ENCODE results near the gene DGKG. TPM values are rescaled to one million over a fixed set of nuclear protein-coding genes. Genes with fewer than 3 reads are reported as not detected.

The DGKG gene
- total RNA-seq, 5 donors from 2014 or later (not counting 1 experiment from before 2014, with no cell fraction given): 0.03 to 0.10 TPM; not detected in 3

GRCh38 chr3:186193534-186194450 is 168.2 kb downstream of the DGKG start:
- Histone ChIP-seq H3K9me3 (no peaks in the 10 kb centered on the region), H3K4me3 (ENCODE audit: control insufficient read depth in 1 of 2, extremely low read depth in 1 of 2, low read length in 1 of 2) (peak overlapping the region in 1 of 2 donors; percentile 76), H3K36me3 (ENCODE audit: control insufficient read depth in 2 of 2, extremely low read depth in 1 of 2, insufficient read depth in 1 of 2, low read length in 1 of 2) (no peaks in the 10 kb centered on the region), H3K27ac (ENCODE audit: low read length) (no peak overlapping the region), H3K4me1 (ENCODE audit: control insufficient read depth in 1 of 2, extremely low read depth in 1 of 2, insufficient read depth in 2 of 2, low read length in 2 of 2) (peaks cover 0 to 10% of the 10 kb centered on the region in 2 experiments), H3K27me3 (replicated peaks in 1 of 2; ENCODE audit: control insufficient read depth in 2 of 2, extremely low read depth in 1 of 2, insufficient read depth in 2 of 2, low read length in 1 of 2) (peaks cover 3 to 36% of the 10 kb centered on the region in 2 experiments)
- Mint-ChIP-seq H3K36me3 (no peaks in the 10 kb centered on the region), H3K4me1 (peaks cover 0 to 7% (median 3%) of the 10 kb centered on the region in 3 donors), H3K9me3 (no peaks in the 10 kb centered on the region), H3K4me3 (peak overlapping the region in 1 of 3 donors; percentile 53), H3K27ac (no peak overlapping the region), H3K27me3 (peaks cover 33 to 35% of the 10 kb centered on the region in 2 donors)
- ChIA-PET POLR2A (no interaction called here), CTCF (no interaction called here)
- WGBS (ENCODE audit: insufficient coverage): 14% methylated on average over 70 of the region's 75 CpGs
- no peak for ATAC-seq (replicated peaks in 1 of 4)
- DNase-seq: no peak

DNA sequence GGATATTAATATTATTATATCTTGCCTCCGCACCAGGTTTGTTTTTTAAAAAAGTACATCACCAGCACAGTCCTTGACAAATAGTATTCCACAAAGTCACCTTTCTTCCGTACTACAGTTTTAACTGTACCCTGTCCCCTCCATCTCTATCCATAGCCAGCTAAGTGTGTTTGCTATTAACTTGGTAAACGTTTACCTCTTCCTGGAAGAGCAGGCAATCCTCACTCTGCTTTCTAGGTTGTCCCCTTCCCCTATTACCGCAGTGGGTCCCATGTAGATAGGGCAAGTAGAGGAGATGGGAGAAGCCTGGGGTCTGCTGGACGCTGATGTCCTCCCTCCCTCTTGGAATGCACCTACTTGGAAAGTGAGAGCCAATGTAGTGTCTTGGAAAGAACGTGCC is 169.2 kb downstream of the DGKG start:
- Mint-ChIP-seq H3K4me1 (peaks cover 0 to 7% (median 3%) of the 10 kb centered on the region in 3 donors), H3K9me3 (no peaks in the 10 kb centered on the region), H3K27me3 (peaks cover 33 to 35% of the 10 kb centered on the region in 2 donors), H3K27ac (no peak overlapping the region), H3K4me3 (no peak overlapping the region), H3K36me3 (no peaks in the 10 kb centered on the region)
- no peak overlapping the region for H3K27ac ChIP-seq (ENCODE audit: low read length)
- H3K4me1 ChIP-seq (ENCODE audit: control insufficient read depth in 1 of 2, extremely low read depth in 1 of 2, insufficient read depth in 2 of 2, low read length in 2 of 2): peaks cover 0 to 10% of the 10 kb centered on the region in 2 experiments
- DNase-seq: no peak
- ChIA-PET POLR2A (no interaction called here), CTCF (no interaction called here)
- no peaks in the 10 kb centered on the region for H3K36me3 ChIP-seq (ENCODE audit: control insufficient read depth in 2 of 2, extremely low read depth in 1 of 2, insufficient read depth in 1 of 2, low read length in 1 of 2)
- WGBS (ENCODE audit: insufficient coverage): 100% methylated on average over 1 of the region's 6 CpGs
- peaks cover 3 to 34% of the 10 kb centered on the region in 2 experiments for H3K27me3 ChIP-seq (replicated peaks in 1 of 2; ENCODE audit: control insufficient read depth in 2 of 2, extremely low read depth in 1 of 2, insufficient read depth in 2 of 2, low read length in 1 of 2)
- H3K9me3 ChIP-seq: no peaks in the 10 kb centered on the region
- no peak for ATAC-seq (replicated peaks in 1 of 4)
- H3K4me3 ChIP-seq (ENCODE audit: control insufficient read depth in 1 of 2, extremely low read depth in 1 of 2, low read length in 1 of 2): no peak overlapping the region

DNA sequence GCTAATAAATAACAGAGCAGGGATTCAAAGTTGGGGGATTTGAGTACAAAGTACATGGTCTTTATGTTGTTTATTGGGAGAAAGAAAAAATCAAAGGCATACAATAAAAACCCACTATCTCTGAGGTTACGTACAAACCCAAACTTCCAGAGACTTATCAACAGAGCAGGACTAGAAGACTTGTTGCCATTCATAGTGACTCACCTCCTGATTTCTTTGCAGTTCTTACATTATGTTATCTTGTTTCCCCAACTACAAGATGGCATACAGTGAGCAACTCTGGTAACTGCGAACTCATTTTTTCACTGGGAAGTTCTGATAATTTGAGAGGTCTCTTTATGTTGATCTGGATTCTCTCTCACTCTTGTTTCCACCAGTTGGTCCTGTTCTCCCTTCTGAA is 172.5 kb downstream of the DGKG start:
- POLR2A ChIA-PET: no interaction called here
- no peak for DNase-seq
- Mint-ChIP-seq H3K9me3 (no peaks in the 10 kb centered on the region), H3K27ac (no peak overlapping the region), H3K4me3 (no peak overlapping the region), H3K36me3 (no peaks in the 10 kb centered on the region), H3K4me1 (peaks cover 14 to 20% (median 16%) of the 10 kb centered on the region in 3 donors), H3K27me3 (peaks cover 27 to 32% of the 10 kb centered on the region in 2 donors)
- no peak for ATAC-seq (replicated peaks in 1 of 4)
- no peak overlapping the region for H3K27ac ChIP-seq (ENCODE audit: low read length)
- H3K4me1 ChIP-seq (ENCODE audit: control insufficient read depth in 1 of 2, extremely low read depth in 1 of 2, insufficient read depth in 2 of 2, low read length in 2 of 2): peaks cover 11 to 26% of the 10 kb centered on the region in 2 experiments
- H3K36me3 ChIP-seq (ENCODE audit: control insufficient read depth in 2 of 2, extremely low read depth in 1 of 2, insufficient read depth in 1 of 2, low read length in 1 of 2): no peaks in the 10 kb centered on the region
- peaks cover 3 to 19% of the 10 kb centered on the region in 2 experiments for H3K27me3 ChIP-seq (replicated peaks in 1 of 2; ENCODE audit: control insufficient read depth in 2 of 2, extremely low read depth in 1 of 2, insufficient read depth in 2 of 2, low read length in 1 of 2)
- WGBS (ENCODE audit: insufficient coverage): no CpG with 5 or more reads among the region's 2 CpGs
- H3K4me3 ChIP-seq (ENCODE audit: control insufficient read depth in 1 of 2, extremely low read depth in 1 of 2, low read length in 1 of 2): no peak overlapping the region
- CTCF ChIA-PET: no interaction called here
- no peaks in the 10 kb centered on the region for H3K9me3 ChIP-seq

GRCh38 chr3:186187401-186188275 is 174.4 kb downstream of the DGKG start:
- peaks cover 14 to 20% of the 10 kb centered on the region in 2 experiments for H3K4me1 ChIP-seq (ENCODE audit: control insufficient read depth in 1 of 2, extremely low read depth in 1 of 2, insufficient read depth in 2 of 2, low read length in 2 of 2)
- H3K4me3 ChIP-seq (ENCODE audit: control insufficient read depth in 1 of 2, extremely low read depth in 1 of 2, low read length in 1 of 2): no peak overlapping the region
- 87% methylated on average over 10 of the region's 11 CpGs for WGBS (ENCODE audit: insufficient coverage)
- Mint-ChIP-seq H3K36me3 (no peaks in the 10 kb centered on the region), H3K4me3 (no peak overlapping the region), H3K27me3 (peaks cover 17 to 19% of the 10 kb centered on the region in 2 donors), H3K9me3 (no peaks in the 10 kb centered on the region), H3K4me1 (peaks cover 14 to 16% (median 15%) of the 10 kb centered on the region in 3 donors), H3K27ac (no peak overlapping the region)
- no peak overlapping the region for H3K27ac ChIP-seq (ENCODE audit: low read length)
- no peak for DNase-seq
- no peak for ATAC-seq (replicated peaks in 1 of 4)
- H3K9me3 ChIP-seq: no peaks in the 10 kb centered on the region
- ChIA-PET POLR2A (no interaction called here), CTCF (no interaction called here)
- H3K36me3 ChIP-seq (ENCODE audit: control insufficient read depth in 2 of 2, extremely low read depth in 1 of 2, insufficient read depth in 1 of 2, low read length in 1 of 2): no peaks in the 10 kb centered on the region
- peaks cover 0 to 2% of the 10 kb centered on the region in 2 experiments for H3K27me3 ChIP-seq (replicated peaks in 1 of 2; ENCODE audit: control insufficient read depth in 2 of 2, extremely low read depth in 1 of 2, insufficient read depth in 2 of 2, low read length in 1 of 2)

GRCh38 chr3:186185194-186185787 is 176.7 kb downstream of the DGKG start:
- H3K9me3 Mint-ChIP-seq: no peaks in the 10 kb centered on the region
- CTCF ChIA-PET: interaction anchor here in 1 of 2 donors (1.1 kb wide), 1 partner anchor 432 kb away, joined by 3 read pairs; no protein-coding TSS in a partner anchor
- H3K4me3 Mint-ChIP-seq: peak overlapping the region in 2 of 3 donors; percentile 9 to 30
- no CpG with 5 or more reads among the region's 2 CpGs for WGBS (ENCODE audit: insufficient coverage)
- no peaks in the 10 kb centered on the region for H3K9me3 ChIP-seq
- H3K27me3 Mint-ChIP-seq: no peaks in the 10 kb centered on the region
- peaks cover 14 to 16% (median 15%) of the 10 kb centered on the region in 3 donors for H3K4me1 Mint-ChIP-seq
- no peaks in the 10 kb centered on the region for H3K36me3 ChIP-seq (ENCODE audit: control insufficient read depth in 2 of 2, extremely low read depth in 1 of 2, insufficient read depth in 1 of 2, low read length in 1 of 2)
- peak; percentile 67 to 96 (median 85) for ATAC-seq (replicated peaks in 1 of 4)
- peaks cover 0 to 4% of the 10 kb centered on the region in 2 experiments for H3K27me3 ChIP-seq (replicated peaks in 1 of 2; ENCODE audit: control insufficient read depth in 2 of 2, extremely low read depth in 1 of 2, insufficient read depth in 2 of 2, low read length in 1 of 2)
- peak overlapping the region; percentile 24 for H3K27ac ChIP-seq (ENCODE audit: low read length)
- H3K4me1 ChIP-seq (ENCODE audit: control insufficient read depth in 1 of 2, extremely low read depth in 1 of 2, insufficient read depth in 2 of 2, low read length in 2 of 2): peaks cover 14 to 20% of the 10 kb centered on the region in 2 experiments
- POLR2A ChIA-PET: no interaction called here
- no peaks in the 10 kb centered on the region for H3K36me3 Mint-ChIP-seq
- DNase-seq: peak in 27 of 35 experiments; percentile 5 to 55 (median 24)
- peak overlapping the region; percentile 4 to 71 for H3K27ac Mint-ChIP-seq
- H3K4me3 ChIP-seq (ENCODE audit: control insufficient read depth in 1 of 2, extremely low read depth in 1 of 2, low read length in 1 of 2): no peak overlapping the region

DNA sequence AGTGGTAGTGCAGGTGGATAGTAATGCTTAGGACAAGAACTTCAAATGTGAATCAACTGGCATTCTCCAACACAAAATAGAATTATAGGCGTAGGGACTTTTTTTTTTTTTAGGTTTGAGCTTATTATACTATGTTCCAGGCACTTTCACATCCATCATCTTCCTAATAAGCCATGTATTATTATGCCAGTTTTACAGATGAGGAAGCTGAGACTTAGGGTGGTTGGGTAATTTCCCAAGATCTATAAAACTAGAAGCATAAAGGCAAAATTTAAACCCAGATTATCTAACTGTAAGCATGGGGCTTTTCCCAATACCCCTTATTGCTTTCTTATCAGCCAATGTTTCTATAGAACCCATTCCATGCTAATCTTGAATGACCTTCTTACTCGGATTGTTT is 178.0 kb downstream of the DGKG start:
- Mint-ChIP-seq H3K4me3 (no peak overlapping the region), H3K27ac (no peak overlapping the region), H3K4me1 (peaks cover 15 to 16% (median 16%) of the 10 kb centered on the region in 3 donors), H3K9me3 (no peaks in the 10 kb centered on the region), H3K36me3 (no peaks in the 10 kb centered on the region), H3K27me3 (no peaks in the 10 kb centered on the region)
- ATAC-seq (replicated peaks in 1 of 4): no peak
- no peaks in the 10 kb centered on the region for H3K36me3 ChIP-seq (ENCODE audit: control insufficient read depth in 2 of 2, extremely low read depth in 1 of 2, insufficient read depth in 1 of 2, low read length in 1 of 2)
- peaks cover 14 to 20% of the 10 kb centered on the region in 2 experiments for H3K4me1 ChIP-seq (ENCODE audit: control insufficient read depth in 1 of 2, extremely low read depth in 1 of 2, insufficient read depth in 2 of 2, low read length in 2 of 2)
- whole genome bisulfite sequencing (ENCODE audit: insufficient coverage): no CpG with 5 or more reads among the region's 2 CpGs
- no peak overlapping the region for H3K4me3 ChIP-seq (ENCODE audit: control insufficient read depth in 1 of 2, extremely low read depth in 1 of 2, low read length in 1 of 2)
- ChIA-PET POLR2A (no interaction called here), CTCF (interaction anchor here in 1 of 2 donors (0.7 kb wide), 1 partner anchor 500 kb away, joined by 3 read pairs; no protein-coding TSS in a partner anchor)
- no peak overlapping the region for H3K27ac ChIP-seq (ENCODE audit: low read length)
- peaks cover 0 to 4% of the 10 kb centered on the region in 2 experiments for H3K27me3 ChIP-seq (replicated peaks in 1 of 2; ENCODE audit: control insufficient read depth in 2 of 2, extremely low read depth in 1 of 2, insufficient read depth in 2 of 2, low read length in 1 of 2)
- DNase-seq: no peak
- H3K9me3 ChIP-seq: no peaks in the 10 kb centered on the region

Measured in T-cell (primary cell).